Karpas-422 (cell line): ENCODE measurements around the gene PSEN2. TPM values are rescaled to one million over a fixed set of nuclear protein-coding genes. Genes with fewer than 3 reads are reported as not detected.

Experiments
- DNase-seq: peaks from one replicate; pipeline ENCODE4 v3.0.0-alpha.2; 2015
- H2AFZ ChIP-seq: fragments of 200-600 bp; sonication (generic); 2 replicates; pipeline ENCODE4 v1.6.1; 2014; ENCODE audit warnings: antibody characterized with exemption, low read length, mixed read lengths
- H3K27ac ChIP-seq: fragments of 200-600 bp; sonication (generic); 2 replicates; pipeline ENCODE4 v1.5.1; 2014; ENCODE audit warnings: mild to moderate bottlenecking, low read length, moderate library complexity
- H3K27me3 ChIP-seq: fragments of 200-600 bp; sonication (generic); 2 replicates; pipeline ENCODE4 v1.6.1; 2014; ENCODE audit warnings: low read length, mixed read lengths
- H3K36me3 ChIP-seq: fragments of 200-600 bp; sonication (generic); 2 replicates; pipeline ENCODE4 v1.6.1; 2014; ENCODE audit warnings: low read length, mixed read lengths; ENCODE audit not compliant: insufficient read depth
- H3K4me1 ChIP-seq: fragments of 200-600 bp; sonication (generic); 2 replicates; pipeline ENCODE4 v1.6.1; 2014; ENCODE audit warnings: mild to moderate bottlenecking, low read length, mixed read lengths
- H3K4me2 ChIP-seq: fragments of 200-600 bp; sonication (generic); 2 replicates; pipeline ENCODE4 v1.6.1; 2014; ENCODE audit warnings: low read length, low read depth, mild to moderate bottlenecking; ENCODE audit not compliant: poor library complexity, severe bottlenecking
- H3K4me3 ChIP-seq: fragments of 200-600 bp; sonication (generic); 2 replicates; pipeline ENCODE4 v1.5.1; 2014; ENCODE audit warnings: mild to moderate bottlenecking, antibody characterized with exemption, low read length, mixed read lengths
- H3K79me2 ChIP-seq: fragments of 200-600 bp; sonication (generic); 2 replicates; pipeline ENCODE4 v1.6.1; 2014; ENCODE audit warnings: mild to moderate bottlenecking, low read length, mixed read lengths
- H3K9ac ChIP-seq: fragments of 200-600 bp; sonication (generic); 2 replicates; pipeline ENCODE4 v1.6.0; 2014; ENCODE audit warnings: low read length
- H3K9me2 ChIP-seq: fragments of 200-600 bp; sonication (generic), shearing (Covaris generic); replicated peaks from 2 replicates; pipeline ENCODE4 v1.6.0; 2014; ENCODE audit warnings: mild to moderate bottlenecking, low read length, moderate library complexity; ENCODE audit not compliant: insufficient read depth
- H3K9me3 ChIP-seq: fragments of 300-700, 200-600 bp; sonication (generic); 2 replicates; pipeline ENCODE4 v1.6.1; 2014; ENCODE audit warnings: low read length, mixed read lengths
- H4K20me1 ChIP-seq: fragments of 200-600 bp; sonication (generic); 2 replicates; pipeline ENCODE4 v1.6.1; 2014; ENCODE audit warnings: mild to moderate bottlenecking, antibody characterized with exemption, low read length, low read depth; ENCODE audit not compliant: insufficient read depth
- total RNA-seq: library from RNA; depleted of rRNA; stranded (reverse); fragments of >200 nt; shearing (Covaris generic); gene quantifications from 2 replicates; pipeline ENCODE4 v1.2.3, GENCODE V29; 2014; ENCODE audit warnings: low replicate concordance

PSEN2 gene
- total RNA-seq, 1 experiment from 2014 or later: not detected

GRCh38 chr1:226884966-226885820 is 14.8 kb downstream of the PSEN2 start:
- Histone ChIP-seq H3K4me3 (no peak overlapping the region), H3K79me2 (no peaks in the 10 kb centered on the region), H3K9me2 (no peaks in the 10 kb centered on the region), H3K27me3 (no peaks in the 10 kb centered on the region), H3K4me2 (no peak overlapping the region), H3K27ac (no peak overlapping the region), H4K20me1 (no peaks in the 10 kb centered on the region), H3K9me3 (no peaks in the 10 kb centered on the region), H2AFZ (no peak overlapping the region), H3K4me1 (peaks cover 13% of the 10 kb centered on the region), H3K9ac (no peak overlapping the region), H3K36me3 (no peaks in the 10 kb centered on the region)
- no peak for DNase-seq

DNA sequence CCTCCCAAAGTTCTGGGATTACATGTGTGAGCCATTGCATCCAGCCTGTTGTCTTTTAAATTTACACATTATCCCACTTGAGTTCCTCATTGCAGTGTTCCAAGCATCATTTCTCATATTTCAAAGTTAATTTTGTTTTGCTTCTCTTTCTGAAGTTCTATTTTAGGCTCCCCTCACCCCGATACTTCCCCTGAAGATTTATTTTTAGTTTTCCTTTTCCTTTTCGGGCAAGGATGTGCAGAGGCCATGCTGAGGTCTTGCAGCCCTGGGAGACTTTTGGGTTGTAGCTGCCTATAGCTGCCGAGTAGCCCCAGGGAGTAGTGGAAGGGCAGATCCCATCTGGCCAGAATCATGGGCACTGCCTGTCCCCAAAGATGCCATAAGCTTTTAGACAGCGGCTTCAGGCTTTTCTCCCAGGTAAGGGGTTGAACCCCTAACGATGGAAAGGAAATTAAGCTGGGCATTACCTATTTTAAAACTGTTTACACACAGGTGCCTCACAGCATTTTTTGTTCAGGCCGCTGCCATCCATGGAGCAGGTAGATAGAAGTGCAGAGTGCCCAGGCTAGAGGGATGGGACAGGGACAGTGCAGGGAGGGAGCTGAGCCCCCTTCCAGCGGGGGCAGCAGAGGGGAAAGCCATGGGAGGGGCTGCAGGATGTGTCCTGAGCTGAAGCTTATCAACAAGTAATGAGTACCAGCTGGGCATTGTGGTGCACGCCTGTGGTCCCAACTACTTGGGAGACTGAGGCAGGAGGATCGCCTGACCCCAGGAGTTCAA is 15.9 kb downstream of the PSEN2 start:
- no peaks in the 10 kb centered on the region for H4K20me1 ChIP-seq
- no peak overlapping the region for H3K4me2 ChIP-seq
- no peaks in the 10 kb centered on the region for H3K9me3 ChIP-seq
- no peak overlapping the region for H3K27ac ChIP-seq
- H3K9ac ChIP-seq: no peak overlapping the region
- H3K4me1 ChIP-seq: peaks cover 13% of the 10 kb centered on the region
- H3K4me3 ChIP-seq: no peak overlapping the region
- H3K27me3 ChIP-seq: no peaks in the 10 kb centered on the region
- no peaks in the 10 kb centered on the region for H3K9me2 ChIP-seq
- DNase-seq: no peak
- H3K36me3 ChIP-seq: no peaks in the 10 kb centered on the region
- no peak overlapping the region for H2AFZ ChIP-seq
- no peaks in the 10 kb centered on the region for H3K79me2 ChIP-seq

DNA sequence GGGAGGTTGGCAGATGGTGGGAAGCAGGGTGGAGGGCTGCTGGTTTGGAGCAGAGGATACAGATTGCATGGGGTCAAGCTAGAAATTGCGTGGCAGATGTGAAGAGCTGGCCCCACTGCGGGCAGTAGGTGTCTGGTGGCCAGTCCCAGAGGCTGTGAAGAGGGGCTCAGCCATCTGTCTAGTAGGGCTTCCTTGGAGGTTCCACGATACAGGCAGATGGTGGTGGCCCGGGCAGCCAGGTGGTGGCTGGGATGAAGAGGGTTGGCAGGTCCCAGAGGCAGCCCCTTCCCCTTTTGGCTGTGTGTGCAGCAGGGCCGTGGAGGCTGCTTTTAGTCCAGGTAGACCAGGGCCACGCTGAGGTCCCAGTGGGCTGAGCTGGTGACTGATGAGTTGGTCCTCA is 16.6 kb downstream of the PSEN2 start:
- H3K9me2 ChIP-seq: no peaks in the 10 kb centered on the region
- H3K4me2 ChIP-seq: no peak overlapping the region
- H4K20me1 ChIP-seq: no peaks in the 10 kb centered on the region
- H3K27ac ChIP-seq: no peak overlapping the region
- no peaks in the 10 kb centered on the region for H3K9me3 ChIP-seq
- H3K27me3 ChIP-seq: no peaks in the 10 kb centered on the region
- no peak overlapping the region for H3K9ac ChIP-seq
- DNase-seq: no peak
- no peak overlapping the region for H3K4me3 ChIP-seq
- no peaks in the 10 kb centered on the region for H3K36me3 ChIP-seq
- peaks cover 11% of the 10 kb centered on the region for H3K4me1 ChIP-seq
- H3K79me2 ChIP-seq: no peaks in the 10 kb centered on the region
- H2AFZ ChIP-seq: no peak overlapping the region

- peaks cover under 1% of the 10 kb centered on the region for H3K4me1 ChIP-seq
- H3K4me3 ChIP-seq: no peak overlapping the region
- DNase-seq: no peak
- no peak overlapping the region for H3K9ac ChIP-seq
- no peaks in the 10 kb centered on the region for H3K79me2 ChIP-seq
- no peak overlapping the region for H2AFZ ChIP-seq
- H3K27ac ChIP-seq: no peak overlapping the region
- no peaks in the 10 kb centered on the region for H4K20me1 ChIP-seq
- no peaks in the 10 kb centered on the region for H3K9me2 ChIP-seq
- no peaks in the 10 kb centered on the region for H3K27me3 ChIP-seq
- H3K4me2 ChIP-seq: no peak overlapping the region
- no peaks in the 10 kb centered on the region for H3K36me3 ChIP-seq
- H3K9me3 ChIP-seq: no peaks in the 10 kb centered on the region
Measured at GRCh38 chr1:226888021-226888420, 17.6 kb downstream of the PSEN2 start.

DNA sequence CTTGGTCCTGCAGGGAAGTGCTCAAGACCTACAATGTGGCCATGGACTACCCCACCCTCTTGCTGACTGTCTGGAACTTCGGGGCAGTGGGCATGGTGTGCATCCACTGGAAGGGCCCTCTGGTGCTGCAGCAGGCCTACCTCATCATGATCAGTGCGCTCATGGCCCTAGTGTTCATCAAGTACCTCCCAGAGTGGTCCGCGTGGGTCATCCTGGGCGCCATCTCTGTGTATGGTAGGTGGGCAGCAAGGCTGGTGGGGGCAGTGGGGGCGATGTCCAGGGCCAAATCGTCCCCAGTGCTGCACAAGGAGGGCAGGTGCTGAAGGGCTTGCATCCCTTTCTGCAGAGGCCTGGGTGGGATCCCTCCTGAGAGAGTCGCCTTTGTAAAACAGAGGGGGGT is 18.4 kb downstream of the PSEN2 start:
- no peaks in the 10 kb centered on the region for H3K9me2 ChIP-seq
- H3K9me3 ChIP-seq: no peaks in the 10 kb centered on the region
- H3K27me3 ChIP-seq: no peaks in the 10 kb centered on the region
- no peaks in the 10 kb centered on the region for H3K79me2 ChIP-seq
- no peak overlapping the region for H3K4me3 ChIP-seq
- H2AFZ ChIP-seq: no peak overlapping the region
- H3K27ac ChIP-seq: no peak overlapping the region
- H3K4me1 ChIP-seq: no peaks in the 10 kb centered on the region
- no peaks in the 10 kb centered on the region for H3K36me3 ChIP-seq
- H4K20me1 ChIP-seq: no peaks in the 10 kb centered on the region
- no peak overlapping the region for H3K4me2 ChIP-seq
- no peak for DNase-seq
- H3K9ac ChIP-seq: no peak overlapping the region

GRCh38 chr1:226889616-226890330 is 19.4 kb downstream of the PSEN2 start:
- Histone ChIP-seq H3K9me2 (no peaks in the 10 kb centered on the region), H3K9ac (no peak overlapping the region), H3K4me1 (no peaks in the 10 kb centered on the region), H2AFZ (no peak overlapping the region), H3K36me3 (no peaks in the 10 kb centered on the region), H3K4me2 (no peak overlapping the region), H3K4me3 (no peak overlapping the region), H4K20me1 (no peaks in the 10 kb centered on the region), H3K79me2 (no peaks in the 10 kb centered on the region), H3K27ac (no peak overlapping the region), H3K9me3 (no peaks in the 10 kb centered on the region), H3K27me3 (no peaks in the 10 kb centered on the region)
- no peak for DNase-seq

- no peak for DNase-seq
- H2AFZ ChIP-seq: no peak overlapping the region
- no peaks in the 10 kb centered on the region for H3K9me3 ChIP-seq
- H3K27me3 ChIP-seq: no peaks in the 10 kb centered on the region
- no peak overlapping the region for H3K9ac ChIP-seq
- no peaks in the 10 kb centered on the region for H4K20me1 ChIP-seq
- H3K4me2 ChIP-seq: no peak overlapping the region
- H3K4me1 ChIP-seq: no peaks in the 10 kb centered on the region
- no peaks in the 10 kb centered on the region for H3K79me2 ChIP-seq
- H3K27ac ChIP-seq: no peak overlapping the region
- H3K36me3 ChIP-seq: no peaks in the 10 kb centered on the region
- no peaks in the 10 kb centered on the region for H3K9me2 ChIP-seq
- no peak overlapping the region for H3K4me3 ChIP-seq
Measured at GRCh38 chr1:226890331-226891108, 20.1 kb downstream of the PSEN2 start.
